ENCODE results near the gene SOBP.

Gene SOBP

GRCh38 chr6:107523794-107524193 is 33.9 kb downstream of the SOBP start:
- no peak for DNase-seq (ENCODE audit: low read depth in 3 of 3, low spot score in 1 of 3)

DNA sequence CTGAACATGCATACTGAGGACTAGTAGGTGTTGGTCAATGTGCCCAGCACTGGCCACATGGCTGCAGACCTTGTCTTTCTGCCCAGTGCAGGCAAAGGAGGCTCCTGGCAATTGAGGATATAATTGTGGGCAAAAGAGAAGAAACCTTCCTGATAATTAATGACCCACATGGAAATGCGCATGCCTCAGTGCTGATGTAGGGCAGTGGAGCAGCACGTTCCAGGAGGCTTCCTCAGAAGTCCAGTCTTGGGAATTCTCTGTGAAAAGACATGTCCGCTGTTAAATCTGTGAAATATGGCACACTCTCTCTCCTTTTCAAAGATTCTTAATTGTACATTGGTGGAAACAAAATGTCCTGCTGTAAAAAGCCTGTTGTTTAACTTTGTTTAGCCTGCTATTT is 34.7 kb downstream of the SOBP start:
- no peak for DNase-seq (ENCODE audit: low read depth in 3 of 3, low spot score in 1 of 3)

DNA sequence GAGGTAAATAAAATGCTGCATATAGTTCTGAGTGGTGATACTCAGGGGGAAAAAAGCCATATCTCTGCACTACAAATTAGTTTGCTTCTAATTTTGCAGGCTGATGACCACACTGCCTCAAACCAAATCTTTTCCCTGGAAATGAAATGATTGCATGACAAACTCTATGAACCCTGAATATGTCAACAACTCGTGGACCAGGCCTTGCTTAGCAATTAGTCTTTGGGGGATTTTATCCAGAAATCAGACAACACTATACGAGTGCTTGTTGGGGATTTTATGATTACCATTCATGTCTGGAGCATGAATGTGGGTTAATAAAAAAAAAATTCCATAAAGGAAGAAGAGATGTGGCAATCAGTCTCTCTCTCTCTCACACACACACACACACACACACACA is 42.0 kb downstream of the SOBP start:
- no peak for DNase-seq (ENCODE audit: low read depth in 3 of 3, low spot score in 1 of 3)

GRCh38 chr6:107532706-107533105 is 42.8 kb downstream of the SOBP start:
- DNase-seq (ENCODE audit: low read depth in 3 of 3, low spot score in 1 of 3), result no peak

DNA sequence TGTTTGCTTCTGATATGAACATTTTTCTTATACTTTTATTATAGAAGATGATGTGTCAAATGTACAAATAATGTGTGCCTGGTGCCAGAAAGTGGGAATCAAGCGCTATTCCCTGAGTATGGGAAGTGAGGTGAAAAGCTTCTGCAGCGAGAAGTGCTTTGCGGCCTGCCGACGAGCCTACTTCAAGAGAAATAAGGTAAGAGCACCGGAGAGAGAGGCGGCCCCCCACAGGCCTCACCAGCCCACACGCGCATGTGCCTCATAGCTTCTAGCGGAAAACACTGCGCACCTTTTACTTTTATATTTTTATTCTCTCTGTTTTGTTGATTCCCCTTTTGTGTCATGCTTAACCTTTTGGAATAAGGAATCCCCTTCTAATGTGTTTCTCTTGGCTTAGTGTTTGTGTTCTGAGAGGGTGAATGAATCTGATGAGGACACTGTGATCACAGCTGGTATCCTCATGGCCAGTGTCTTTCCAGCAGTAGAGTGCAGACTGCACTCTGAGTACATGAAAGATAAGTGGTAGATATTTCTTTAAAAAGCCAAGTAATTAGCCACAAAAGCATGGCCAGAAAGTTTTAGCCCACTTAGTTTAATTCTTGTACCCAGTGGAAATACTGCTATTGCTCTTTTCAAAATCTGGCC is 43.6 kb downstream of the SOBP start:
- no peak for DNase-seq (ENCODE audit: low read depth in 3 of 3, low spot score in 1 of 3)

GRCh38 chr6:107534571-107535141 is 44.7 kb downstream of the SOBP start:
- no peak for DNase-seq (ENCODE audit: low read depth in 3 of 3, low spot score in 1 of 3)

- no peak for DNase-seq (ENCODE audit: low read depth in 3 of 3, low spot score in 1 of 3)
These were observed 45.7 kb downstream of the SOBP start for GRCh38 chr6:107535626-107536025.

DNA sequence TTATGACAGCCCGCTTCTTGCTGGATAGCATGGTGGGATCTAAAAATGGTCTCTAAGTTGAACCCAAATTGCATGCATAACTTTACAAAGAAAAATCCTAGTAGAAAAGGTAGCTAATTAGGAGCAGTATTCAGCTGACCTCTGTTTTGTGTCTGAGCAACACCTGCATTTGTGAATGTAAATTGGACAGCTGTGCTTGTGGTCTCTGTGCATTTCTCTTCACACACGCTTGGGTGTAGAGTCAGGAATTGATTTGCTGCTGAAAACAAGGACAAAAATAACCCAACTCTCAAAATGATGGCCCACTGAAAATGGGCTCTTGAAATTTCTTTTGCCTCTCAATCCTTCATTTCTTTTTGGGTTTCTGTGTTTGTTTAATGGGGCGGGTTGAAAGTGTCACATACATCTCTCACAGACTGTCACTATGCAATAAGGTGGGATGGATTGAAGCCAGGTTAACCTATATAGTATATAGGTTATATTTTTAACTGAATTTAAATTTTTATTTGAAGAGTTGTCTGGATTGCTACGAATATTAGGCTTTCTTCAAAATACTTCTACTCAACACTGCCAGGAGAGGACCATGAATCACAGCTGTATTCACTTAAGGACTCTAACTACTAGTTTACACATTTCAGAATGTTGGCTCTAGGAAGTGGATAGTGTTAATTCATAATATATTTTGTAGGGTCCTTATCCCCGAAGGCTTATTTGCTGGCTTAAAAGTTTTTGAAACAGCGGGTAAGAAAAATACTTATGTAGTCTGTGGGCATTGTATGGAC is 46.5 kb downstream of the SOBP start:
- no peak for DNase-seq (ENCODE audit: low read depth in 3 of 3, low spot score in 1 of 3)

GRCh38 chr6:107537559-107537958 is 47.6 kb downstream of the SOBP start:
- no peak for DNase-seq (ENCODE audit: low read depth in 3 of 3, low spot score in 1 of 3)

DNA sequence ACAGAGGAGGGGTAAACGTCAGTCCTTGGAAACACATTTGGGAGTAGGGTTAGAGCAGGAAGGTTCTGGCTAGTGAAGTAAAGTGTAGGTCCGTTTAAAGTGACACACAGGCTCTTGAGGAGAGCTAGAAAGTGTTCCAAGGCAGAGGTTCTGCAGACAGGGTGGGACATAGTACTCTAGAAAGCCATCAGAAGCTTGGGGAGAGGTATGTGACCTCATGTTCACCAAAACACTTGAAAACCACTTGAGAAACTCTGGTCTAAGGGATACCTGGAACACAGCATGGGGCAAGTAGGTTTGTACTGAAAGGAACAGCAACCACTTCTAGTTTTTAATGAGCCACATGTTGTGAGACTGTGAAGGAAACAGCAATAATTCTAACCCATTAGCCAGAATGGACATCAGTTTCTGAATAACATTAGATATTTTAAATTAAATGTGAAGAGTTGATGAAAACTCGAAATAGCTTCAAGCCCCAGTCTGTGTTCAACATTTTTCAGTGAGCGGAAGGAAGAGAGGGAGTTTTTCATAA is 49.0 kb downstream of the SOBP start:
- DNase-seq (ENCODE audit: low read depth in 3 of 3, low spot score in 1 of 3), result no peak

DNA sequence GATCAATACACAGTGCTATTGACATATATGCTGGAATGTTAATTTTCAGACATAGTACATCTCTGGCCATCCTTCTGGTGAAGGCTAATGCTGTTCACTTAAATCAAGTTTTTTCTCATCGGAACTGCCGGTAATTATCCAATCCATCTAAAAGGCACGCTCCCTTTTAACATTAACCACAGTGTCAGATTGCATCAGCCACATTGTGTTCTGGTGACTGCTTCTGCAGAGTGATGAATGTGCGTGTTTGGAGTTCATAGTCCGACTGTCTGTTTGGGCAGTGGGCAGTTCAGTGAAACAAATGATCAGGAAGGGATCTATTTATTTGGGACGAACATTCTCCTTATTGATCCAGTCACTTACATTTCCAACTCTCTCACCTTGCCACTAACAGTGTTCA is 49.5 kb downstream of the SOBP start:
- DNase-seq (ENCODE audit: low read depth in 3 of 3, low spot score in 1 of 3), result no peak

DNA sequence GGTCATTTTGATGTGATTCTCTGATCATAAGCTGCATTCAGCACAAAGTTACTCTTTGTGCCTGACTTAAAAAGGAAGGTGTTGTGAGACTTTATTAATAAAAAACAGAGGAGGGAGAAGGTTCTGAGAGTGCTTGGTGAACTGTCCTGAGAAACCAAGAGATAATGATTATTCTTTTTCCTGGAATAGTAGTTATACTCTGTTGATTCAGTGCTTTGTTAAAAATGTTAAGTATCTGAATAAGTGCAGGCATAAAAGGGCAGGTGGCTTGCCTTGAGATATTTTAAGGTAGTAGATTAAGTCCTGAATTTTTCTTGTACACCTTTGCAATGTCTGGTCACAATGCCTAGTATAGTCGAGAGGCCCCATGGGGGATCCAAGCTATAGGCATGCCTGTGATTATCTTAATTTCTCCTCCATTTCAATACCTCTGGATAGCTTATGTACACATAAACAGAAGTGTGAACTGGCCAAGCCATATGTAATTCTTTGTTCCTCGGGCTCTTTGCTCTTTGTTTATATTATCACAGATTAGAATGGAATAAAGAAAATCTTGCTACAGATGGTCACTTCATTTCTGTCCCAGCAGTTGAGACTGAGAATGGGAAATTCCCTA is 50.0 kb downstream of the SOBP start:
- DNase-seq (ENCODE audit: low read depth in 3 of 3, low spot score in 1 of 3), result no peak

GRCh38 chr6:107540465-107540857 is 50.5 kb downstream of the SOBP start:
- DNase-seq (ENCODE audit: low read depth in 3 of 3, low spot score in 1 of 3), result no peak

GRCh38 chr6:107542192-107542668 is 52.3 kb downstream of the SOBP start:
- no peak for DNase-seq (ENCODE audit: low read depth in 3 of 3, low spot score in 1 of 3)

- DNase-seq (ENCODE audit: low read depth in 3 of 3, low spot score in 1 of 3), result no peak
These were observed 53.2 kb downstream of the SOBP start for GRCh38 chr6:107543088-107543487.

- no peak for DNase-seq (ENCODE audit: low read depth in 3 of 3, low spot score in 1 of 3)
These were observed 53.6 kb downstream of the SOBP start for GRCh38 chr6:107543567-107543966.

DNA sequence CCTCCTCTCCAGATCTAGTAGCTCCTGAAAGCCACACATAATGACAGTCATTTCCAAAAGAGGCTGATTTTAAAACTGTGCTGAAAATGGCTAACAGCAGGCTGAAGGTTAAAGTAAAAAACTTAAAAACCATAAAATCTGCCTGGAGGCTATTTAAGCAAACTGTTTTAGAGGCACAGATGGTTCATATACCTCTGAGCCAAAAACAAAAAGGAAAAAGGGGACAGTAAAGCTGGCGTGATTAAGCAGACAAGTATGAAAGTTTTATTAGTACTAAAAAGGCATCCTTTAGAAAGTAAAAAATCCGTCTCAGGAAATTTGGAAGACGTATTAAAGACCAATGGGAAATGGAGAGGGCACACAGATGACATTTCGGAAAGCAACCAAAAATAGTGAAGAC is 55.8 kb downstream of the SOBP start:
- no peak for DNase-seq (ENCODE audit: low read depth in 3 of 3, low spot score in 1 of 3)

DNA sequence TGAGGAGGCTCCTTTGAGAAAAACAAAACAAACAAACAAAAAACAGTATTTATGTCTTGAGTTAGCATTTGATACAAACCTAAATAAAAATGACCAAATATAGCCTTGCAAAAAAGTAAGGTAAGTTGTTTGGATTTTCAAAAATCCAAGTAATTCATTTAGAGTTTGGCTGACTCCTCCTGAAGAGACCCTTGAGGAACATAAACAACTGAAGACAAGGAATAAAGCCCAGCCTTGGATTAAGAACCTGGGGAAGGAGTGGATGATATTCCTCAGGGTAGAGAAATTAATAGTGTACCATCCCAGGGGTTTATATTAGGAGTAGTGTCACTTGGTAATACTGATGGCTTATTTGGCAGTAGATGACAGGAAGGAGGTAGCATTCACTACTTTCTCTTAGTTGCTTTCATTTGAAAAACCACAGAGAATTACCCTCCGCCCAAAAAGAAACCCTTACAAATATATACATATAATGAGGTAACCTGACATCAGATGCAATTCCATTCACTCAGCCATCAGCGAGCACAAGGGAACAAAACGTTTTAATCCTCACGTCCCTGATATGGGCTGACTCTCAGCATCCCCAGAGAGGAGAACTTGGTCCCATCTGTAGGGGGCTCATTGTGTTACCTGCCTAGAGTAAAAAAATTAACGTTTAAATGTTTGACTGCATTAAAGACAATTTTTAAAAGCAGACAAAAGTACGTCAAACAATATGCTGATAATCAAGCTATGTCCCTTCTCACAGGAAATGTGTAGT is 57.0 kb downstream of the SOBP start:
- DNase-seq (ENCODE audit: low read depth in 3 of 3, low spot score in 1 of 3), result no peak

GRCh38 chr6:107547451-107547840 is 57.5 kb downstream of the SOBP start:
- DNase-seq (ENCODE audit: low read depth in 3 of 3, low spot score in 1 of 3), result no peak

DNA sequence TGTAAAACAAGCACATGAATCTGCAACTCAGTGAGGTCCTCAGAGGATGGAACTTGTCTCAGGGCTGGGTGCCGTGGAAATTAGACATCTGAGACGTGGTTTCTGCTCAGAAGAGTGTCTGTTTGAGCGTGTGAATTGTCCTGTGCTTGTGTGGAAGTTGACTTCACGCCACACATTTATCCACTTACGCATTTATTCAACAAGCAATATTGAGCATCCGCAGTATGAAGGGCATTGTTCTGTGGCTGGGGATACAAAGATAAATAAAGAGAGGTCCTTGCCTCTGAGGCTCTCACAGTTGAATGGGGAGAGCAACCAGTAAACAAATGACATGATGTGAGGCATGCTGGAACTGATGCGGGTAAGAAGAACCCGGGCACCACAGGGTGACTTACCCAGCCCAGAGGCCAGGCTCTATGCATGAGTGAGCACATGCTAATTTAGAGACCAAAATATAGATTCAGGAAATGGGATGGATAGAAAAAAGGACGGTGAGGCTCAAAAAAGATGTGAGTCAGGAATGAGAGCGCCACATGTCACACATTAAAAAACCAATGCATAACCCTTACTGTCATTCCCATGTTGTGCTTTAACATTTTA is 60.4 kb downstream of the SOBP start:
- DNase-seq (ENCODE audit: low read depth in 3 of 3, low spot score in 1 of 3), result no peak

DNA sequence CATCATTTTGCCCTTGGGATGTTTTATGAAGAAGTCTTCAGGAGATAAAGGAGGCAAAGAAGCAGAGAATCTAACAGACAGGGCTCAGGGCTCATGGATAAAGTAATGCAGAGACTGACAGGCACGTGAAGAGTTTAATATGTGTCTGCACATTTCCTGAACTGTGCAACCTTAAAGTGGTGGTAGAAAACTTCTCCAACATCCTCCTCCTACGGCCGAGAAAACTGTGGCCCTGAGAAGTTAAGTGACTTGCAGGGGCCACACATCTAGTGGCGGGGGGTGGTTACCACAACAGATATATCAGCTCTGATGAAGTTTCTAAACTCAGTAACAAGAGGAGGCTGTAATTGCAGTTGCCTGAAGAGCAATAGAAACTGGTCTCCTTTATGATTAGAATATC is 61.0 kb downstream of the SOBP start:
- no peak for DNase-seq (ENCODE audit: low read depth in 3 of 3, low spot score in 1 of 3)

Measured in stimulated activated CD4-positive, alpha-beta T cell treated with anti-CD3 and anti-CD28 coated beads, TNF-alpha, amount 100 ng/mL, for 1 hour (primary cell).